GM12875 (cell line): ENCODE results near the gene NR3C2.

ENCODE experiments used
- H3K4me3 ChIP-seq: one replicate; pipeline ENCODE4 v1.5.1; 2011; ENCODE audit warnings: low read depth, low read length, control low read depth
- TF ChIP-seq, protein P1 (sequence below): IDR thresholded peaks from 2 replicates; pipeline ENCODE4 v1.5.1; 2011; ENCODE audit warnings: low read depth, mild to moderate bottlenecking, control low read depth, inconsistent platforms, low read length, moderate library complexity, borderline replicate concordance; ENCODE audit not compliant: insufficient read depth

The NR3C2 gene

DNA sequence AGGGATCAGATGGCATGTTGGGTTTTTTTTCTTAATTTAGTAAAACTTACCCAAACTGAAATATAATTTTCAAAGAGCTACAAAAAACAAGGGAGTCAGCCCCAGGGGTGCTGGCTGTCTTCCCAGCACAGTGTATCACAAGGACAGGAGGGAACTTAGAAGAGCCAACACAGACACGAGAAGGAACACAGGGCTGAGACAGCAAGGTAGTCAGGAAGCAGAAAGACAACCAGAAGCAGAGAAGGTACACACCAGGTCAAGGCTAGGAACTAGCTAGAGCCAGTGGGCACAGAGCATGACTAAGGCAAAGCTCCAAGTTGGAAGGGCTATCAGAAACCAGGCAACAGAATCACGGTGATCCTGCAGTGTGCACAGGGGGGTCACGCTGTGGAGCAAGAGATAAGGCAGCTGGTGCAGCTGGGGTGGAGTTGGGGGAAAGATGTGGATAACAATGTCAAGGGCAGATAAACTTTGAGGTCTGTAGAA lies 168.7 kb downstream of the NR3C2 start:
- no peak overlapping the region for H3K4me3 ChIP-seq
- TF ChIP-seq, protein P1, sequence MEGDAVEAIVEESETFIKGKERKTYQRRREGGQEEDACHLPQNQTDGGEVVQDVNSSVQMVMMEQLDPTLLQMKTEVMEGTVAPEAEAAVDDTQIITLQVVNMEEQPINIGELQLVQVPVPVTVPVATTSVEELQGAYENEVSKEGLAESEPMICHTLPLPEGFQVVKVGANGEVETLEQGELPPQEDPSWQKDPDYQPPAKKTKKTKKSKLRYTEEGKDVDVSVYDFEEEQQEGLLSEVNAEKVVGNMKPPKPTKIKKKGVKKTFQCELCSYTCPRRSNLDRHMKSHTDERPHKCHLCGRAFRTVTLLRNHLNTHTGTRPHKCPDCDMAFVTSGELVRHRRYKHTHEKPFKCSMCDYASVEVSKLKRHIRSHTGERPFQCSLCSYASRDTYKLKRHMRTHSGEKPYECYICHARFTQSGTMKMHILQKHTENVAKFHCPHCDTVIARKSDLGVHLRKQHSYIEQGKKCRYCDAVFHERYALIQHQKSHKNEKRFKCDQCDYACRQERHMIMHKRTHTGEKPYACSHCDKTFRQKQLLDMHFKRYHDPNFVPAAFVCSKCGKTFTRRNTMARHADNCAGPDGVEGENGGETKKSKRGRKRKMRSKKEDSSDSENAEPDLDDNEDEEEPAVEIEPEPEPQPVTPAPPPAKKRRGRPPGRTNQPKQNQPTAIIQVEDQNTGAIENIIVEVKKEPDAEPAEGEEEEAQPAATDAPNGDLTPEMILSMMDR = no peak

DNA sequence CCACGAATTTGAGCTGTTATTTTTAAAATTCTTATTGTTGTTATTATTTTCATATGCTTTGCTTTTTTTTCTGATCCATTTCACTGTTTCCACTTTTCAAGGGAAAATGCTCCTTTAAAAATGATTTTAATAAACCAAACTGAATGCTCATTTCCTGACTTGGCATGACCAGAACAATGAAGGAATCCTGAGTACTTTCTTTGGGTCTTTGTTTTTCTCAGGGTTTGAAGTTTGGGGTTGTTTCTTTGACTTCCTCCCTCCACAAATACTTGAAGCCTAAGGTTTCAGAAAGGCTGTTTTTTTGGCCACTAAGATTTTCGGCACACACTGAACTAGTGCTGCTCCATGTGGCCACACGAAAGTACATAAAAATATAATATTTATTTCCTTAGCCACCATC lies 171.0 kb downstream of the NR3C2 start:
- TF ChIP-seq, protein P1 = no peak
- H3K4me3 ChIP-seq = no peak overlapping the region

DNA sequence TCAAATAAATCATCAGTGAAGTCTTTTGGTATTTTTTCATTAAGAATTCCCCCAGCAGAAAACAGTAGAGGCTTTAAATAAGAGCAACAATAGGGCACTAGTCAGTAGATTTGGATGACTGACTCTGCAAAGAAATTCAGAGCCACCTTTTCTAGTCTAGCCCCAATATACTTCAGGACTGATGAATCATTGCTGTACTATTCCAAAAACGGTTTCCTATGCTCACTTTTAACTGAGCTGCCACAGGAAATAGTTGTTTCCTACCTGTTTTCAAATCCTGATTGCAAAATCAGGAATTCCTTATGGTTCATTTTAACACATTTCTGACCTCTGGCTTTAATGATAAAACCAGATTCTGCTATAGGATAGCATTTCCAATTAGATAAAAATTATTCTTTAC lies 171.6 kb downstream of the NR3C2 start:
- no peak overlapping the region for H3K4me3 ChIP-seq
- TF ChIP-seq, protein P1 = no peak

DNA sequence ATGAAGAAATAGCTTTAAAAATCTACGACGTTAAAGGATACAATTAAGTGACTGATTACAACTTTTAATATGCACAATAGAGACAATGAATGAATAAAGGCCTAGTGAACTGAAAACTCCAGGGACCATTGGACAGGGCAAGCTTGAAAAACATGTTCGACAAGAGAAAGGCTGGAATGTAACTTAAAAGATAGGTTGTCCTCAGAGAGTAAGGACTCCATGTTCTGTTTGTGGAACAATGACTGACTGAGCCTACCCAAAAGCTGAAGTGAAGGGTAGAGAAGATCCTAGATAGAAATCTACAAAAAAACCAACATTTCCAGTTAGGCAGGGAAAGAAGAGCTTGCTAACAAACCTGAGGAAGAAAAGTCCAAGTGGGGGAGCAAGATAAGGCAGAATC lies 173.4 kb downstream of the NR3C2 start:
- H3K4me3 ChIP-seq = no peak overlapping the region
- TF ChIP-seq, protein P1 = no peak

DNA sequence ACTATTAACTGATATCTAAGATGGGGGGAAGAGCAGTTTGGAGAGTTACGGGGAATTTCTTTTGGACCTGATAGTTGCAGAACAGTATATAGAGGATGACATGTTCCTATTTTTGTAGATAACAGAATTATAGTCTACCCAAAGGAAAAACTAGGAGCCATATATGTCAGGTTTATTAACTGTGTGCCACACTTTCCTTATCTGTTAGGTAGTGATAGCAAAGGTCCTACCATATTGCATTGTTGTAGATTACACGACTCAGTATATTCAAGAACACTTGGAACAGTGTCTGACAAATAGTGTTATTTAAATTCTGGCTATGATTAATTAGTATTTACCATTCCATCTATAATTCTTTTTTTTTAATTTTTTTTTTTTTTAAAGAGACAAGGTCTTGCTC lies 175.3 kb downstream of the NR3C2 start:
- H3K4me3 ChIP-seq = no peak overlapping the region
- TF ChIP-seq, protein P1 = no peak

DNA sequence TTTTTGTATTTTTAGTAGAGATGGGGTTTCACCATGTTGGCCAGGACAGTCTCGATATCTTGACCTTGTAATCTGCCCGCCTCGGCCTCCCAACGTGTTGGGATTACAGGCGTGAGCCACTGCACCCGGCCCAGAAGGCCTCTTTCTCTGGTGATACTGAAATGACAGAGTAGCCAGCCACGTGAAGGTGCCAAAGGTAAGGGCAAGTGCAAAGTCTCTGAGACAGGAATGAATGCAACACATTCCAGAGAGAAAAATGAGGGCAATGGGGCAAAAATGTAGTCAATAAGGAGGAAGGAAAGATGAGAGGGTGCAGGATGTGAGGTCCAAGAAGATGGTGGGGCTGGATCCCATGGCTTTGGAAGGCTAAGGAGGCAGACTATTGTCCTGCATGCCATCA lies 176.0 kb downstream of the NR3C2 start:
- no peak overlapping the region for H3K4me3 ChIP-seq
- TF ChIP-seq, protein P1 = no peak

DNA sequence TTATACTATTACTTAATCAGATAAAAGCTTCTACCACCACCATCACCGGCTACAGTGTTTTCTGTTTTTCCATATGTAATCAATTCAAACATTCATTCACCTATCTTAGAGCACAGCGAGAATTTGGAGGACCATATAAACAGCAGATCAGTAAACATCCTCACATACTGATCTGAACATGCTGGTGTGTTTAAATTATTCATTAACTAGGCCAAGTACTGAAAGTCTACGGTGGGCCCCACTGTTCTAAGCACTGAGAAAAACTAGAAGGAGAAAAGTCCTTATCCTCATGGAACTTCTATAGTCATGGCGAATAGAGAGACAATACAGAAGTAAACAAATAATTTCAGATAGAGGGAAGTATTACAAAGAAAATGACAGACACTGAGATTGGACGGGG lies 176.6 kb downstream of the NR3C2 start:
- no peak overlapping the region for H3K4me3 ChIP-seq
- TF ChIP-seq, protein P1 = no peak
